HCT116 (cell line): ENCODE measurements around the gene KCNJ16.

ENCODE experiments used
- CEBPB ChIP-seq: IDR thresholded peaks from 2 replicates; pipeline ENCODE4 v1.6.1; 2012; ENCODE audit warnings: low read depth
- CTCF ChIP-seq, 3 experiments: fragments of 200-600 bp in 1 of 3; sonication (generic) in 1 of 3; IDR thresholded peaks in 2 of 3; conservative IDR thresholded peaks in 1 of 3; 2 replicates each; pipeline ENCODE4 v1.5.1; 2012 to 2017; ENCODE audit warnings: low read depth in 2 of 3, low read length in 2 of 3, antibody characterized with exemption in 1 of 3, borderline replicate concordance in 1 of 3, control low read depth in 1 of 3, mild to moderate bottlenecking in 1 of 3, mixed read lengths in 1 of 3, mixed run types in 1 of 3, moderate library complexity in 1 of 3; ENCODE audit not compliant: insufficient read depth in 1 of 3
- EZH2 ChIP-seq: fragments of 200-600 bp; sonication (generic); IDR thresholded peaks from 2 replicates; pipeline ENCODE4 v1.6.1; 2017; ENCODE audit warnings: antibody characterized with exemption, mixed run types
- SRF ChIP-seq: IDR thresholded peaks from 2 replicates; pipeline ENCODE4 v1.6.1; 2012; ENCODE audit warnings: low read depth

- TF ChIP-seq CEBPB: no peak
- TF ChIP-seq CTCF (IDR thresholded peaks at IDR 0.05 in 2 of 3, conservative IDR thresholded peaks at IDR 0.05 in 1 of 3; ENCODE audit: borderline replicate concordance in 1 of 3, insufficient read depth in 1 of 3, low read depth in 2 of 3, low read length in 2 of 3): peak; percentile 34 to 71 (median 48); a peak in 4 of 6 replicates
- no peak for TF ChIP-seq EZH2
- TF ChIP-seq SRF: no peak
Observed at GRCh38 chr17:70144260-70144846, 69.3 kb downstream of the KCNJ16 start.
